Aorta (tissue), 5 donors: Measurements from ENCODE around the gene IFNG. TPM values are rescaled to one million over a fixed set of nuclear protein-coding genes. Genes with fewer than 3 reads are reported as not detected.
"Not testable (repeated sequence)": the region's sequence is repeated elsewhere in the genome, so short reads cannot be mapped to it uniquely, and the experiment has no call there.

ENCODE experiments used
- ATAC-seq: fragments of 200-7000 bp; cut with Tn5 transposase; one replicate; pipeline ENCODE4 v1.9.1; 2022; ENCODE audit warnings: moderate library complexity; ENCODE audit not compliant: low FRiP score
- DNase-seq, 2 donors: peaks; one replicate each; pipeline ENCODE4 v3.0.0-alpha.2; 2020
- H3K27ac ChIP-seq, 2 donors: one replicate each; pipeline ENCODE4 v1.5.1; 2013; ENCODE audit warnings: low read length in 2 of 2, mild to moderate bottlenecking in 2 of 2, moderate library complexity in 2 of 2, control low read depth in 1 of 2, inconsistent platforms in 1 of 2, low read depth in 1 of 2
- H3K27me3 ChIP-seq, 2 donors: one replicate each; pipeline ENCODE4 v1.6.1; 2013; ENCODE audit warnings: control low read depth in 1 of 2, low read length in 1 of 2, mild to moderate bottlenecking in 1 of 2, moderate library complexity in 1 of 2; ENCODE audit not compliant: insufficient read depth in 2 of 2, control insufficient read depth in 1 of 2
- H3K36me3 ChIP-seq, 2 donors: one replicate each; pipeline ENCODE4 v1.6.1; 2013; ENCODE audit warnings: control low read depth in 1 of 2, low read length in 1 of 2, mild to moderate bottlenecking in 1 of 2; ENCODE audit not compliant: insufficient read depth in 2 of 2, control insufficient read depth in 1 of 2
- H3K4me1 ChIP-seq, 2 donors: one replicate each; pipeline ENCODE4 v1.6.1; 2013; ENCODE audit warnings: low read length in 2 of 2, control low read depth in 1 of 2, mild to moderate bottlenecking in 1 of 2, moderate library complexity in 1 of 2; ENCODE audit not compliant: insufficient read depth in 2 of 2, control insufficient read depth in 1 of 2
- H3K4me3 ChIP-seq, 2 donors: one replicate each; pipeline ENCODE4 v1.5.1; 2013; ENCODE audit warnings: low read length in 2 of 2, control low read depth in 1 of 2, mild to moderate bottlenecking in 1 of 2
- H3K9me3 ChIP-seq: one replicate; pipeline ENCODE4 v1.6.1; 2013; ENCODE audit warnings: mild to moderate bottlenecking, low read length; ENCODE audit not compliant: control insufficient read depth
- WGBS, 2 donors: extraction: QIAGEN DNeasy Blood & Tissue Kit; methylation state at CpG; one replicate each; pipeline ENCODE4 v1.1.7; 2013; 5-methylcytosine and 5-hydroxymethylcytosine counted together
- intact Hi-C, 2 donors: fragments of 100-400 bp; cut with DNase I; formaldehyde crosslinking; loops; one replicate each; pipeline versions ENCODE4 v1.14.2 to v1.15.0; 2022
- long read RNA-seq, 2 donors: library from polyadenylated mRNA; unstranded; transcript quantifications; one replicate each; pipeline ENCODE4 v2.0.0, GENCODE V29; 2020 to 2021
- polyA plus RNA-seq, 2 donors: library from polyadenylated mRNA; stranded (reverse); fragments of 200-250 nt; gene quantifications; one replicate each; pipeline ENCODE4 v1.2.3, GENCODE V29; 2013
- total RNA-seq, 2 donors: library from RNA; stranded (reverse); fragmentation: NEBNext Ultra II Directional; extraction: Animal tissue kit (Norgen Biotek cat#: 25700); gene quantifications; one replicate each; pipeline ENCODE4 v1.2.1, GENCODE V29; 2021
- donor health status: healthy with polysubstance abuse.
- donor health status: Bipolar disorder and iron deficiency.
- donor health status: DM: no; HTN: no; CAD: no.
- donor health status: DM: no; HTN: no; CAD: no.
- donor health status: DM: yes; HTN: yes; CAD: no.

Gene IFNG
- total RNA-seq: not detected
- polyA plus RNA-seq: not detected
- long read RNA-seq, donor 1: 0 reads
- long read RNA-seq, donor 2, partial matches to known transcripts: 0 of 1 reads
- long read RNA-seq, donor 2, other reads (novel, unspliced or antisense): 0 of 1 reads

DNA sequence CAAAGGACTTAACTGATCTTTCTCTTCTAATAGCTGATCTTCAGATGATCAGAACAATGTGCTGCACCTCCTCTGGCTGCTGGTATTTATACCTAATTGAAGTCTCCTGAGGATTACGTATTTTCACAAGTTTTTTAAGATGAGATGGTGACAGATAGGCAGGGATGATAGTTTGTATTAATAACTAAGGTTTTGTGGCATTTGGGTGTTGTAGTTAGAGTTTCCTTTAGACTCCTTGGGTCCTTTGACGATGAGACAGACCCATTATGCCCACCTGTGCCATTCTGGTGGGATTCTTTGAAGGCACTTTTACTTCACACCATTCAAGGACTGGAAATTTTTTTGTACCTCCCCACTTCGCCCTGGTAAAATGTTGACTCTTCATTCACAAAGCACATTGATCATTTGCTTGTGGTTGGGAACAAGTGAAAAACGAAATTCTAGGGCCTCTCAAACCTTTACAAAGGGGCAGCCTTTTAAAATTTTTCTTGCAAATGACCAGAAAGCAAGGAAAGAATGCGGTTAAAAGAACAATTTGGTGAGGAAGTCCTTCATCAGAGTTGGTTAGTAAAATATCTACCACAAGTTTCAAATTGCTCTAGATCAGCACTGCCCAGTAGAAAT, at the start of gene IFNG:
Gene IFNG, minus strand, starts transcription at position 60 of the 624 bp plus-strand sequence. CDS start 125 bp downstream, outside the sequence.
- no peaks in the 10 kb centered on the region for H3K36me3 ChIP-seq
- 70 to 71% methylated on average over 5 of the region's 5 CpGs for WGBS, 2 donors
- ATAC-seq: no peak

DNA sequence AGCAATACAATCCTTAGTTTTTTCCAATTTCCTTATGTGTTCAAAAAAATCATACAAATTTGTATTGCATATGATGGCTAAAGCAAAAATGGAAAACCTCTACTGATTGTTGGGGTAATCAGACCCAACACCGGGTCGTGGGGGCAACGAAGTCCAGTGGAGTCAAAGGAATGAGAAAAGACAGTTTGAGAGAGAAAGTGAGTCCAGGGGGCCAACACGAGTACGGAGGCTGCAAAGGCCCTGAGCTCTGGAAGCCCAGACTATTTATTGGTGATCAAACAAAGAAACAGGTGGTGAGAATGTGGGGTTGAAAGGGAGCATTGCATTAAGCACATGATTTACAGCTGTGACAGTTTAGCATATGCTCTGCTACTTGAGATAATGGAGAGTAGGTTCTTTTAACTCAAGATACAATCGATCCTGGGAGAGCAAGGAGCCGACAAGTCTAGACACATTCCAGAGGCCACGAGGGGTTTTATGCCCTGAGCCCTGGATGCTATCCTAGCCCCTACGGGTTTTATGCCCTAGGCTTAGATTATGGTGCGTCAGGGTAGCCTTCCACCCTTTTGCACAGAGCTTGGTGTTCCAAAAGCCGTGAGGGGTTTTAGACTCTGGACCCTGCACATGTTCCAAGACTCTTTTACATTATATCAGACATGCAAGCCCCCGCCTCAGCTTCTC, 49.6 kb upstream of the IFNG start:
- WGBS, 2 donors: 50 to 56% methylated on average over 12 of the region's 12 CpGs
- H3K4me1 ChIP-seq, H3K27ac ChIP-seq, H3K4me3 ChIP-seq, H3K36me3 ChIP-seq, intact Hi-C loops, DNase-seq, ATAC-seq, H3K9me3 ChIP-seq, H3K27me3 ChIP-seq: not testable (repeated sequence)

More for the DNA sequence above, at the start of gene IFNG:
- peaks cover 0 to 3% of the 10 kb centered on the region in 2 donors for H3K27me3 ChIP-seq
- no peak within 1 kb of the TSS for H3K4me3 ChIP-seq
- H3K9me3 ChIP-seq: no peaks in the 10 kb centered on the region
- intact Hi-C loops: no loop called here
- no peak within 1 kb of the TSS for H3K27ac ChIP-seq
- no peak for DNase-seq
- H3K4me1 ChIP-seq: no peaks in the 10 kb centered on the region

DNA sequence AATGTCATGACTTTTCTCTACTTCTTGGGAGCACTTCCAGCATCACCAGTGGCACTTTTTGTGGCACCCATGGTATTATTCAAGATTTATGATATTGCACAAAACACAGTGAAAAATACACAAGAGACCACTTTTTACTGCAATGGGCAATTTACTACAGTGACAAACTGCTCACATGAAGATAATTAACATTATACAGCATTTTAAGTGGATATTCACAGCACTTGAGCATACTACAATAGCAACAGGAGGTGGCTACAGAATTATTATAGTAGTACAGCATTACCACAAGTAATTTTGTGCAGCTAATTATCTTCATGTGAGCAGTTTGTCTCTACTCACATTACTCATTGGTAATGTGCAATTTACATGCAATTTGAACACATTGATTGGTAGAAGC, 47.7 kb upstream of the IFNG start:
- Histone ChIP-seq H3K27ac (no peak overlapping the region), H3K4me3 (no peak overlapping the region), H3K9me3 (no peaks in the 10 kb centered on the region), H3K4me1 (no peaks in the 10 kb centered on the region), H3K27me3 (peaks cover 0 to 1% of the 10 kb centered on the region in 2 donors), H3K36me3 (no peaks in the 10 kb centered on the region)
- ATAC-seq (no peak), DNase-seq (no peak)
- intact Hi-C loops: no loop called here

DNA sequence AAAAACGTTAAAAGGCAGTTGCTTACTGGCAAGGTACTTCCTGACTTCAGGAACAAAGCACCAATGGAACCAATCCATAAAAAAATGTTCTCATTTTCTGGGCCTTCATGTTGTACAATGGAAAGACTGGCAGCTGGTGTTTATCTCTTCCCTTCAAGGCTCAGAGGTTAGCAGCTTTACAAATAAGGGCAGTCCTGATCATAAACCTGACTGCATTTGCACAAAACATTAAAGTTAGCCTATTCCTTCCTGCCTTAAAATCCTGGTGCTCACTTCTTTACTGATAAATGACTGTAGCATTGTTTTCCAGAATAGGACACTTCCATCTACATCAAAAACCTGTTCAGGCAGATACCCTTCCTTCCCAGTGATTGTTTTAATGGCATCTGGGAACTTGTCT, 46.9 kb upstream of the IFNG start:
- ATAC-seq (no peak), DNase-seq (no peak)
- H3K36me3 ChIP-seq: no peaks in the 10 kb centered on the region
- no peaks in the 10 kb centered on the region for H3K4me1 ChIP-seq
- H3K27me3 ChIP-seq: peaks cover 0 to 1% of the 10 kb centered on the region in 2 donors
- 46 to 51% methylated on average over 1 of the region's 1 CpG for WGBS, 2 donors
- no peak overlapping the region for H3K4me3 ChIP-seq
- intact Hi-C loops: no loop called here
- no peaks in the 10 kb centered on the region for H3K9me3 ChIP-seq
- no peak overlapping the region for H3K27ac ChIP-seq

DNA sequence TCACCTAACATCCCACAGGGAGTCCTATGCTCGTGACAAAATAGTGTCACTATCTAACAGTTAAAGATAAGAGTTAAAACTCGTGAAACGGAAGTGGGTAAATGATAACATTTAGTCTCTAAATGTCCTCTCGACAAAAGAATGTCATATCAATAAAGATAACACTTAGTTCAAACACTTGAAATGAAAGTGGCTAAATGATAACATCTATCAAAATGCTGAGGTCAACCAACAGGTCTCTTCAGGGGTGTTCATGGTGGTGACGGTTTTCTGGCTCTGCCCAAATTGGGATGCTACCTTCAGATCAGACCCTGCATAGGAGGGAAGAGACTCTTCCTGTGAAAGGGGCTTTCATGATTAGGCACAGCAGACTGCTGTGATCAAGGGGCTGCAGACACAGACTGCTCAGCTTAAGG, 43.9 kb upstream of the IFNG start:
- DNase-seq: no peak
- peaks cover 0 to 1% of the 10 kb centered on the region in 2 donors for H3K27me3 ChIP-seq
- no peak overlapping the region for H3K4me3 ChIP-seq
- no peaks in the 10 kb centered on the region for H3K4me1 ChIP-seq
- no peaks in the 10 kb centered on the region for H3K36me3 ChIP-seq
- H3K9me3 ChIP-seq: no peaks in the 10 kb centered on the region
- no peak for ATAC-seq
- H3K27ac ChIP-seq: no peak overlapping the region
- 50 to 56% methylated on average over 5 of the region's 5 CpGs for WGBS, 2 donors
- intact Hi-C loops: no loop called here

DNA sequence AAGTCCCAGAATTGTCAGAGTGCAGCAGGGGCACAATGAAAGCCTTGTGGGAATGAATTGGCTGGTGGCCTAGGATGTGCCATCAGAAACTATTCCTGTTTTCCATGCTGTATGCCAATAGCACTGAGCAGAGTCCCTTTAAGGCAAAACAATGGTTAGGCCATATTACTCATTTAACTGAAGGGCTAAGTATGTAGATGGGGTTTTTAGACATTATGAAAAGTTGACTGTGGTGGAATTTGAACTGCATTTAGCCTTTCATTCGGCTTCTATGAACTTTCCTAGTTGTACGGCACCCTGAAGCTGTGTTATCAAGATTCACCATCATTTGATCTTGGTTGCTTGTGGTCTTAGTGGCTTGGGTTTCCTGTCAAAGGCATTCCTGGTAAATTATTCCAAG, 41.3 kb upstream of the IFNG start:
- H3K4me3 ChIP-seq: no peak overlapping the region
- no peaks in the 10 kb centered on the region for H3K9me3 ChIP-seq
- peaks cover 0 to 1% of the 10 kb centered on the region in 2 donors for H3K27me3 ChIP-seq
- intact Hi-C loops: no loop called here
- H3K36me3 ChIP-seq: no peaks in the 10 kb centered on the region
- H3K4me1 ChIP-seq: no peaks in the 10 kb centered on the region
- ATAC-seq (no peak), DNase-seq (no peak)
- no peak overlapping the region for H3K27ac ChIP-seq
- WGBS, 2 donors: 82 to 87% methylated on average over 2 of the region's 2 CpGs

DNA sequence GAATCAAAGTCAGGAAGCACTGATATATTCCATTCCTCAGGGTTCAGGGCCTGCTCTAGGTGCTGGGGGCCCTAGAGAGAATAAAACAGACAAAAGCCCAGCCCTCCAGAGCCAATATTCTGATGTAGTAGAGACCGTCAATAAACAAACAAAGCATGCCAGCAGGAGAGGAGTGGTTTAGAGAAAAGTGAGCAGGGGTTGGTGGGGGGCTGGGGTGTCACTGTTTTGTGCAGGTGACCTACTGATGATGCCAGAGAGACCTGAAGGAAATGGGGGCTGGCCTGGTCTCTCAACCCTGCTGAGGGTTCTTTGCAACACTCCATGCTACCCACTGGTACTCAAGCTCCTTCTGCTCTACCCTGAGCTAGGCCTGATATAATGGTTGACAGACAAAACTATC, 39.6 kb upstream of the IFNG start:
- H3K27me3 ChIP-seq: peaks cover 0 to 1% of the 10 kb centered on the region in 2 donors
- 91 to 98% methylated on average over 1 of the region's 1 CpG for WGBS, 2 donors
- DNase-seq (no peak), ATAC-seq (no peak)
- H3K27ac ChIP-seq: no peak overlapping the region
- intact Hi-C loops: no loop called here
- no peak overlapping the region for H3K4me3 ChIP-seq
- no peaks in the 10 kb centered on the region for H3K36me3 ChIP-seq
- no peaks in the 10 kb centered on the region for H3K9me3 ChIP-seq
- no peaks in the 10 kb centered on the region for H3K4me1 ChIP-seq

DNA sequence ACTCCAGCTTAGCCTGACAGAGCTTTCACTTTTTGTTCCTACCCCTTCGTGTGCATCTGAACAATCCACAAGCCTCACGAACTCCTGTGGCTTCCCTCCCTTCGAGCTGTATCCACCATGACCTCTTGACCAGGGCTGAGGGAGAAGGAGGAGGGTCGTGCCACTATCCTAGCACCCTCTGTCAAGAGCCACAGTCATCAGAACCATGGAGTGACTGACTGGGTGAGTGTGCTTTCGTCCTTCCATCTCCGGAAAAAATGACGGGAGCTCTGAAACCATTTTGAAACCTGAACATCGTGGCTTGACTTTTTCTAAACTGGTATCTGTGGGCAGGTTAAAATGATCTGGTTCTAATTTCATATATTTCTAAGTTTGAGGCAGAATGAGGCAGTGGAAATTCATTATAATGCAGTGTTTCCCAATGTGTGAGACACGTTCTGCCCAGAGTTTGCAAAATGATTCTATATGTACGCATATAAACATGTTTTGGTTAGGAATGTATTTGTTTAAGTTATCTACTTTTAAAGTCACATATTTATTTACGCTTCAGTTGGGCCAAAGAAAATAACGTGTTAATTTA, 39.1 kb upstream of the IFNG start:
- WGBS, 2 donors: 73 to 75% methylated on average over 12 of the region's 12 CpGs
- Histone ChIP-seq H3K4me1 (no peaks in the 10 kb centered on the region), H3K36me3 (no peaks in the 10 kb centered on the region), H3K27me3 (peaks cover 0 to 1% of the 10 kb centered on the region in 2 donors), H3K4me3 (no peak overlapping the region), H3K27ac (no peak overlapping the region), H3K9me3 (no peaks in the 10 kb centered on the region)
- no peak for ATAC-seq
- no peak for DNase-seq
- intact Hi-C loops: no loop called here

DNA sequence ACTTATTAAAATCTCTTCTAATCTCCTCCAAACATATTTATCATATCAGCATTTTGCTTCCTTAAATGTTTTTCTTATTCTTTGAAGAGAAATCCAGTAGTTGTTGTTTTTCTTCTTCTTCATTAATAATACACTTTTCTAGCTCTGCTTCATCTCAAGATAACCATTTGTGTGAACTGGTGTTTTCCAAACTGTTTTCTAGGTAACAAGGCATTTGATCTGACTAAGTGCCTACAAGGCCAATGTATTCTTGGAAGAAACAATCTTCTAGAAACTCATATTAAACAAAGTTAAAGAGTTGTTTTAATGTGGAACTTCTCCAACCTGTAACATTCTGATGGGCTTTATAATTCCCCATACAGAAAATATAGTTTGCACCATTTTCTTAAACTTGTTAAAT, 30.8 kb upstream of the IFNG start:
- Histone ChIP-seq H3K4me1 (peaks cover 0 to 1% of the 10 kb centered on the region in 2 donors), H3K27me3 (no peaks in the 10 kb centered on the region), H3K4me3 (no peak overlapping the region), H3K9me3 (no peaks in the 10 kb centered on the region), H3K36me3 (no peaks in the 10 kb centered on the region), H3K27ac (no peak overlapping the region)
- no peak for ATAC-seq
- intact Hi-C loops: no loop called here
- no peak for DNase-seq
